AG04449 (cell line): ENCODE measurements around the gene RAB11FIP4.
A peak's percentile ranks its signal among the peaks of the same experiment; 100 is the strongest.

Experiments used
- CTCF ChIA-PET: fragments of 350-600 bp; formaldehyde crosslinking; extraction: SDS; loops from one replicate; lab custom pipeline; 2021; ENCODE audit warnings: antibody characterized with exemption; lab: Yijun Ruan, JAX
- POLR2A ChIA-PET: fragments of 400-600, 350-600 bp; formaldehyde crosslinking; extraction: SDS; loops from one replicate; lab custom pipeline; 2020; ENCODE audit warnings: antibody characterized with exemption, inconsistent platforms; lab: Yijun Ruan, JAX
- DNase-seq: peaks from one replicate; pipeline ENCODE4 v3.0.0-alpha.2; 2010; ENCODE audit warnings: low read depth, low spot score
- H3K4me3 ChIP-seq: 2 replicates; pipeline ENCODE4 v1.5.1; 2011; ENCODE audit warnings: low read depth, mild to moderate bottlenecking, control low read depth, low read length
- CTCF ChIP-seq: IDR thresholded peaks from one replicate; pipeline ENCODE4 v1.5.1; 2011; ENCODE audit warnings: mild to moderate bottlenecking, moderate library complexity, low read length, control low read depth, inconsistent platforms; ENCODE audit not compliant: insufficient read depth; ENCODE audit errors: missing control alignments

Gene RAB11FIP4

GRCh38 chr17:31364012-31364411 lies 27.5 kb upstream of the RAB11FIP4 start:
- no peak for DNase-seq
- POLR2A ChIA-PET, result no interaction called here
- no peak for TF ChIP-seq CTCF
- no peak overlapping the region for H3K4me3 ChIP-seq
- CTCF ChIA-PET, result no interaction called here

- ChIA-PET CTCF (interaction anchor here (1.1 to 2.1 kb wide), 3 partner anchors 10 to 26 kb away, joined by 4 to 6 read pairs (median 4); no protein-coding TSS in a partner anchor), POLR2A (interaction anchor here (0.7 kb wide), 1 partner anchor 133 kb away, joined by 5 read pairs; no protein-coding TSS in a partner anchor)
- no peak for DNase-seq
- no peak overlapping the region for H3K4me3 ChIP-seq
- TF ChIP-seq CTCF, result no peak
These were observed 25.4 kb upstream of the RAB11FIP4 start for GRCh38 chr17:31366088-31366487.

- ChIA-PET POLR2A (no interaction called here), CTCF (interaction anchor here (1.1 to 1.4 kb wide), 3 partner anchors 9 to 153 kb away, joined by 3 to 6 read pairs (median 5); no protein-coding TSS in a partner anchor)
- no peak overlapping the region for H3K4me3 ChIP-seq
- DNase-seq, result no peak
- TF ChIP-seq CTCF, result no peak
These were observed 22.2 kb upstream of the RAB11FIP4 start for GRCh38 chr17:31369266-31369665.

- ChIA-PET POLR2A (no interaction called here), CTCF (interaction anchor here (0.7 to 4.9 kb wide), 16 partner anchors 9 to 401 kb away, joined by 3 to 24 read pairs (median 6); partner anchors contain the start of gene RNF135)
- DNase-seq, result peak; percentile 7
- H3K4me3 ChIP-seq, result no peak overlapping the region
- no peak for TF ChIP-seq CTCF
These were observed 19.9 kb upstream of the RAB11FIP4 start for GRCh38 chr17:31371511-31372097.

- no peak overlapping the region for H3K4me3 ChIP-seq
- CTCF ChIA-PET, result interaction anchor here (0.7 to 4.9 kb wide), 24 partner anchors 9 to 403 kb away, joined by 3 to 24 read pairs (median 4); partner anchors contain the start of gene RNF135
- peak; percentile 59 for TF ChIP-seq CTCF
- POLR2A ChIA-PET, result no interaction called here
- peak; percentile 7 for DNase-seq
These were observed 18.1 kb upstream of the RAB11FIP4 start for GRCh38 chr17:31373150-31374093.

- no peak for TF ChIP-seq CTCF
- H3K4me3 ChIP-seq, result no peak overlapping the region
- POLR2A ChIA-PET, result no interaction called here
- CTCF ChIA-PET, result interaction anchor here (0.8 to 4.9 kb wide), 10 partner anchors 9 to 403 kb away, joined by 3 to 24 read pairs (median 4); partner anchors contain the start of gene RNF135
- DNase-seq, result no peak
These were observed 17.4 kb upstream of the RAB11FIP4 start for GRCh38 chr17:31374094-31374447.
